Muscle layer of duodenum (tissue), 2 donors: ENCODE measurements around the gene CENPB.
A peak's percentile ranks its signal among the peaks of the same experiment; 100 is the strongest.

ENCODE experiments used
- H3K27ac ChIP-seq: one replicate; pipeline ENCODE4 v1.7.0; 2013; ENCODE audit warnings: mild to moderate bottlenecking, low read length
- H3K27me3 ChIP-seq: one replicate; pipeline ENCODE4 v1.7.0; 2013; ENCODE audit warnings: low read depth, mild to moderate bottlenecking, control low read depth, low read length
- H3K36me3 ChIP-seq, 2 donors: one replicate each; pipeline ENCODE4 v1.7.0; 2013; ENCODE audit warnings: low read length in 2 of 2, control low read depth in 1 of 2, mild to moderate bottlenecking in 1 of 2; ENCODE audit not compliant: insufficient read depth in 2 of 2, control insufficient read depth in 1 of 2
- H3K4me1 ChIP-seq, 2 donors: one replicate each; pipeline ENCODE4 v1.7.0; 2013; ENCODE audit warnings: low read length in 2 of 2, mild to moderate bottlenecking in 2 of 2, control low read depth in 1 of 2, moderate library complexity in 1 of 2; ENCODE audit not compliant: insufficient read depth in 2 of 2, control insufficient read depth in 1 of 2
- H3K4me3 ChIP-seq, 2 donors: one replicate each; pipeline ENCODE4 v1.7.0; 2013; ENCODE audit warnings: low read length in 2 of 2, low read depth in 1 of 2, mild to moderate bottlenecking in 1 of 2
- H3K9me3 ChIP-seq, 2 donors: one replicate each; pipeline ENCODE4 v1.7.0; 2013; ENCODE audit warnings: low read length in 2 of 2, control low read depth in 1 of 2, mild to moderate bottlenecking in 1 of 2; ENCODE audit not compliant: control insufficient read depth in 1 of 2
- donor health status: healthy.

CENPB gene

DNA sequence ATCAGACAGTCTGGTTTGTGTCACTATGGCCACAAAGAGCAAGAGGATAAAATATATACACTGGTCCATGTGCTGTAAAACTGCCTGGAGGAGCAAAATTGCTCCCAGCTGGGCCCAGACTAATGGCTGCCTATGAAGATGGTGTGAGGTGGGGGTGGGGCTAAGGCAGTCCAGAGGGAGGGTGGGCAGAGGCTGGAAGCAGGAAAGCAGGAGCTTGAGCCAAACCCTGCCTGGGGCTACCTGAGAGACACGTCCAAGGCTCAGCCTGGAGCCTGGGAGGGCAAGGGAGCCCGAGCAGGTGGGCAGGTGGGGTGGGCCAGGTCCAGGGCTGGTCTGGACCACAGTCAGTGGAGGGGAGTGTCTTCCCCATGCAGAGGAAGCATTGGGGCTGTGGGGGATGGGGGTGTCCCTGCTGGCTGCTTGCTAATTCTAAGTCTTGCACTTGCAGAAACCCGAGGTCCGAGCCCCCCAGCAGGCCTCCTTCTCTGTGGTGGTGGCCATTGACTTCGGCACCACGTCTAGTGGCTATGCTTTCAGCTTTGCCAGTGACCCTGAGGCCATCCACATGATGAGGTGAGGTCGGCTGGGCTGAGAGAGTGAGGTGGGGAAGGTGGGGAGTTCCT, 44.6 kb downstream of the CENPB start:
- H3K36me3 ChIP-seq: no peaks in the 10 kb centered on the region

GRCh38 chr20:3740615-3741301, 45.8 kb downstream of the CENPB start:
- no peaks in the 10 kb centered on the region for H3K27me3 ChIP-seq
- H3K4me3 ChIP-seq: no peak overlapping the region
- no peak overlapping the region for H3K27ac ChIP-seq
- H3K4me1 ChIP-seq: no peaks in the 10 kb centered on the region
- no peaks in the 10 kb centered on the region for H3K36me3 ChIP-seq
- no peaks in the 10 kb centered on the region for H3K9me3 ChIP-seq

More for the DNA sequence above, 44.6 kb downstream of the CENPB start:
- Histone ChIP-seq H3K4me1 (no peaks in the 10 kb centered on the region), H3K27ac (no peak overlapping the region), H3K27me3 (no peaks in the 10 kb centered on the region), H3K9me3 (no peaks in the 10 kb centered on the region), H3K4me3 (no peak overlapping the region)

- Histone ChIP-seq H3K36me3 (no peaks in the 10 kb centered on the region), H3K27ac (no peak overlapping the region), H3K4me1 (no peaks in the 10 kb centered on the region)
Observed at GRCh38 chr20:3739926-3740451, 46.6 kb downstream of the CENPB start.

DNA sequence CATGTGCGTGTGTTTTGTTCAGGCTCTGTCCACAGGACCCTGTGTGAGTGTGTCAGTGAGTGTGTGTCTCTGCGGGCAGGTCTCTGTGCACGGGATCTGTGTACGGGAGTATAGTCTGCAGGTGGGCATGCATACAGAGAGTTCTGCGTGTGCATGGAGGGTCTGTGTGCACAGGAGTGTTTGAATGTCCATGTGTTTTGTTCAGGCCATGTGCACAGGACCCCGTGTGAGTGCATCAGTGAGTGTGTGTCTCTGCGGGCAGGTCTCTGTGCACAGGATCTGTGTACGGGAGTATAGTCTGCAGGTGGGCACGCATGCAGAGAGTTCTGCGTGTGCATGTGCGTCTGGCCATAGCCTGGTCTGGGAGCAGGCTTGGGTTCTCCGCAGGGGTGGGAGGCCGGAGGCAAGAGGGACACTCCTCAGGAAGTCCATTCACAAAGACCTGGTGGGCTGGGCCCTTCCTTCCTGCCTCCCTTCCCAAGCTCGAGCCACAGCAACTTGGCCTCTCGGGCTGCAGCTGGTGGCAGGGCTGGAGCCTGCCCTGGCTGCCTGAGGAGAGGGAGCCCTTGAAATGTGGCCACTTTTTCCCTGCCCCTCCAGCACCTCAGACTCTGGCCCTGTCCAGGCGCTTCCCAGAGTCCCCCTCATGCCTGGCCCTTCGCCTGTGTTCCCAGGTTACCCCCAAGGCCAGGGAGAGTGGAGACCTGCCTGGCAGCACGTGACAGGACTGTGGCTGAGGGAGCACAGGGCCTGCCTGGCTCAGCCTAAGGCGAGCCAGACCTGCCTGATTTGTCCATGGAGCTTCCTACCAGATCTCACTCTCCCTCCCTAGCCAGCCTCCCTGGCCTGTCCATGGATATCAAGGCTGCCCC, 47.2 kb downstream of the CENPB start:
- H3K4me1 ChIP-seq: no peaks in the 10 kb centered on the region
- no peaks in the 10 kb centered on the region for H3K36me3 ChIP-seq
- H3K27me3 ChIP-seq: no peaks in the 10 kb centered on the region
- no peaks in the 10 kb centered on the region for H3K9me3 ChIP-seq
- H3K27ac ChIP-seq: no peak overlapping the region
- no peak overlapping the region for H3K4me3 ChIP-seq

More at GRCh38 chr20:3739926-3740451, 46.6 kb downstream of the CENPB start:
- H3K4me3 ChIP-seq: no peak overlapping the region
- H3K27me3 ChIP-seq: no peaks in the 10 kb centered on the region
- H3K9me3 ChIP-seq: no peaks in the 10 kb centered on the region

DNA sequence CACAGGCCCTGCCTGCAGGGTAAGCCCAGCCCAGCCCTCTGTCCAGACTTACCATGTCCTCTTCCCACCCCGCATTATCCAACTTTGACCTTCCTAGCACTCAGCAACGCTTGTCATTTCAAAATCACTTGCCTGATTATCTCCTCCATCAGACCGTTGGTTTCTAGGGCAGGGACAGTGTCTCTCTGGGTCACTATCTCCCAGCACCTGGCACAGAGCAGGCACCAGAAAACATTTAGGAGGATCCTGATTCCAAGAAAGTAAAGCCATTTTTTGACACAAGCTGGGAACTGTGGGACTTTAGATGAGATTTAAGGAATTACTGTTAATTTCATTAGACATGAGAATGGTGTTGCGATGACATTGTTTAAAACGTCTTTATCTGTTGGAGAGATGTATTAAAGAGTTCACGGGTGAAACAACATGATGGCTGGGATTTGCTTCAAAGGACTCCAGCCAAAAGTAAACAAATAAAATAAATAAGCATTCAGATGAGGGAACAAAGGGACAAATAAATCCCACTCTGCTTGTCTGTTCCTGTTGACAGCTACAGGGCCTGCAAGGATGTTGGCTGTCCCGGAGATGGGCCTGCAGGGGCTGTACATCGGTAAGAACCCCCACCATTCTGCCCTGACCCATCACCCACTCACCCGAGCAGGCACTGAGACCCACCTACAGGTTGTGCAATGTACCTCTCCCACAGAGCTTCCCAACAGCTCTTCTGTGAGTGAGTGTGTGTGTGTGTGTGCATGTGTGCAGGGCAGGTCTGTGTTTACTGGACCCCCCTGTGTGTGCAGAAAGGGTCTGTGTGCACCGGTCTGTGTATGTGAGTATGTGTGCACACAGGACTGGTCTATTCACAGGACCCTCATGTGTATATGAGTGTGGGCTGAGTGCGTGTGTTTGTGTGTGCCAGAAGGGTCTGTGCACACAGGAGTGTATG, 48.2 kb downstream of the CENPB start:
- no peaks in the 10 kb centered on the region for H3K9me3 ChIP-seq
- no peaks in the 10 kb centered on the region for H3K4me1 ChIP-seq
- no peak overlapping the region for H3K27ac ChIP-seq
- no peak overlapping the region for H3K4me3 ChIP-seq
- no peaks in the 10 kb centered on the region for H3K27me3 ChIP-seq
- no peaks in the 10 kb centered on the region for H3K36me3 ChIP-seq

GRCh38 chr20:3735768-3736167, 50.8 kb downstream of the CENPB start:
- no peak overlapping the region for H3K27ac ChIP-seq
- no peaks in the 10 kb centered on the region for H3K36me3 ChIP-seq
- no peaks in the 10 kb centered on the region for H3K9me3 ChIP-seq
- H3K4me1 ChIP-seq: no peaks in the 10 kb centered on the region
- H3K27me3 ChIP-seq: peaks cover 4% of the 10 kb centered on the region
- H3K4me3 ChIP-seq: no peak overlapping the region

- no peaks in the 10 kb centered on the region for H3K36me3 ChIP-seq
- H3K4me1 ChIP-seq: no peaks in the 10 kb centered on the region
- peak overlapping the region in 1 of 2 donors; percentile 42 for H3K4me3 ChIP-seq
- H3K9me3 ChIP-seq: no peaks in the 10 kb centered on the region
- peaks cover 4% of the 10 kb centered on the region for H3K27me3 ChIP-seq
- no peak overlapping the region for H3K27ac ChIP-seq
Observed at GRCh38 chr20:3734111-3734843, 52.3 kb downstream of the CENPB start.
